Measurements from ENCODE around the gene NHSL2.
A peak's percentile ranks its signal among the peaks of the same experiment; 100 is the strongest.

Gene NHSL2

GRCh38 chrX:72015383-72015782 is 104.7 kb downstream of the NHSL2 start:
- peaks cover 41% of the 10 kb centered on the region for H3K27me3 Mint-ChIP-seq
- H3K9me3 Mint-ChIP-seq: no peaks in the 10 kb centered on the region
- ATAC-seq (no peak), DNase-seq (no peak)
- no peak overlapping the region for H3K27ac Mint-ChIP-seq
- peaks cover 20% of the 10 kb centered on the region for H3K4me1 Mint-ChIP-seq
- H3K4me3 Mint-ChIP-seq: no peak overlapping the region

- no peak overlapping the region for H3K27ac Mint-ChIP-seq
- peaks cover 53% of the 10 kb centered on the region for H3K27me3 Mint-ChIP-seq
- DNase-seq (no peak), ATAC-seq (no peak)
- H3K4me1 Mint-ChIP-seq: peaks cover 36% of the 10 kb centered on the region
- no peak overlapping the region for H3K4me3 Mint-ChIP-seq
- H3K9me3 Mint-ChIP-seq: no peaks in the 10 kb centered on the region
Observed at GRCh38 chrX:72016881-72017783, 106.5 kb downstream of the NHSL2 start.

GRCh38 chrX:72018277-72019112 is 107.8 kb downstream of the NHSL2 start:
- ATAC-seq (peak; percentile 95), DNase-seq (peak; percentile 74 to 81)
- Mint-ChIP-seq H3K9me3 (no peaks in the 10 kb centered on the region), H3K4me1 (peaks cover 36% of the 10 kb centered on the region), H3K27me3 (peaks cover 54% of the 10 kb centered on the region), H3K4me3 (peak overlapping the region; percentile 42 to 54), H3K27ac (no peak overlapping the region)

GRCh38 chrX:72019487-72019886 is 108.8 kb downstream of the NHSL2 start:
- Mint-ChIP-seq H3K4me1 (peaks cover 36% of the 10 kb centered on the region), H3K27ac (no peak overlapping the region), H3K9me3 (no peaks in the 10 kb centered on the region), H3K4me3 (no peak overlapping the region), H3K27me3 (peaks cover 64% of the 10 kb centered on the region)
- ATAC-seq (no peak), DNase-seq (no peak)

- H3K9me3 Mint-ChIP-seq: no peaks in the 10 kb centered on the region
- ATAC-seq (no peak), DNase-seq (no peak)
- peaks cover 36% of the 10 kb centered on the region for H3K4me1 Mint-ChIP-seq
- peaks cover 64% of the 10 kb centered on the region for H3K27me3 Mint-ChIP-seq
- no peak overlapping the region for H3K4me3 Mint-ChIP-seq
- H3K27ac Mint-ChIP-seq: no peak overlapping the region
Observed at GRCh38 chrX:72020204-72020603, 109.6 kb downstream of the NHSL2 start.

- no peak overlapping the region for H3K4me3 Mint-ChIP-seq
Observed at GRCh38 chrX:72020788-72021187, 110.1 kb downstream of the NHSL2 start.

GRCh38 chrX:72021975-72022374 is 111.3 kb downstream of the NHSL2 start:
- H3K9me3 Mint-ChIP-seq: no peaks in the 10 kb centered on the region
- DNase-seq: no peak
- H3K27ac Mint-ChIP-seq: no peak overlapping the region
- ATAC-seq: no peak
- peaks cover 42% of the 10 kb centered on the region for H3K4me1 Mint-ChIP-seq
- H3K4me3 Mint-ChIP-seq: no peak overlapping the region
- H3K27me3 Mint-ChIP-seq: peaks cover 55% of the 10 kb centered on the region

More at GRCh38 chrX:72020788-72021187, 110.1 kb downstream of the NHSL2 start:
- peaks cover 64% of the 10 kb centered on the region for H3K27me3 Mint-ChIP-seq
- peaks cover 36% of the 10 kb centered on the region for H3K4me1 Mint-ChIP-seq
- peak; percentile 44 for ATAC-seq
- no peaks in the 10 kb centered on the region for H3K9me3 Mint-ChIP-seq
- peak in 1 of 2 donors; percentile 13 for DNase-seq
- no peak overlapping the region for H3K27ac Mint-ChIP-seq

GRCh38 chrX:72023071-72023470 is 112.4 kb downstream of the NHSL2 start:
- Mint-ChIP-seq H3K4me3 (no peak overlapping the region), H3K9me3 (no peaks in the 10 kb centered on the region), H3K27me3 (peaks cover 51% of the 10 kb centered on the region), H3K4me1 (peaks cover 38% of the 10 kb centered on the region), H3K27ac (no peak overlapping the region)
- DNase-seq (no peak), ATAC-seq (no peak)

- Mint-ChIP-seq H3K27me3 (peaks cover 43% of the 10 kb centered on the region), H3K4me1 (peaks cover 22% of the 10 kb centered on the region), H3K4me3 (no peak overlapping the region), H3K27ac (no peak overlapping the region), H3K9me3 (no peaks in the 10 kb centered on the region)
- DNase-seq (no peak), ATAC-seq (no peak)
Observed at GRCh38 chrX:72025236-72025770, 114.7 kb downstream of the NHSL2 start.

- no peak for DNase-seq
- Mint-ChIP-seq H3K9me3 (no peaks in the 10 kb centered on the region), H3K27ac (no peak overlapping the region), H3K27me3 (peaks cover 36% of the 10 kb centered on the region), H3K4me1 (peaks cover 11% of the 10 kb centered on the region), H3K4me3 (no peak overlapping the region)
- peak; percentile 69 for ATAC-seq
Observed at GRCh38 chrX:72026341-72027023, 115.8 kb downstream of the NHSL2 start.

GRCh38 chrX:72027024-72027913 is 116.6 kb downstream of the NHSL2 start:
- ATAC-seq: no peak
- Mint-ChIP-seq H3K27me3 (peaks cover 29% of the 10 kb centered on the region), H3K4me3 (no peak overlapping the region), H3K4me1 (peaks cover 6% of the 10 kb centered on the region), H3K9me3 (no peaks in the 10 kb centered on the region), H3K27ac (no peak overlapping the region)
- DNase-seq: no peak

- peaks cover 23% of the 10 kb centered on the region for H3K27me3 Mint-ChIP-seq
- no peak overlapping the region for H3K4me3 Mint-ChIP-seq
- H3K27ac Mint-ChIP-seq: no peak overlapping the region
- peaks cover 6% of the 10 kb centered on the region for H3K4me1 Mint-ChIP-seq
- no peaks in the 10 kb centered on the region for H3K9me3 Mint-ChIP-seq
- ATAC-seq (no peak), DNase-seq (no peak)
Observed at GRCh38 chrX:72027914-72028307, 117.3 kb downstream of the NHSL2 start.

- ATAC-seq: no peak
- Mint-ChIP-seq H3K4me1 (peaks cover 6% of the 10 kb centered on the region), H3K9me3 (no peaks in the 10 kb centered on the region), H3K27ac (no peak overlapping the region), H3K27me3 (peaks cover 14% of the 10 kb centered on the region), H3K4me3 (no peak overlapping the region)
- no peak for DNase-seq
Observed at GRCh38 chrX:72028701-72029470, 118.2 kb downstream of the NHSL2 start.

Measured in stimulated activated naive CD8-positive, alpha-beta T cell treated with anti-CD3 and anti-CD28 coated beads, Interleukin-15, amount 100 ng/mL, for 72 hours (primary cell).